ENCODE measurements around the gene NBAS.
"Not testable (repeated sequence)": the region's sequence is repeated elsewhere in the genome, so short reads cannot be mapped to it uniquely, and the experiment has no call there.

NBAS gene

GRCh38 chr2:15298770-15299169 lies 262.4 kb downstream of the NBAS start:
- DNase-seq, result no peak

- no peak for DNase-seq
Measured at GRCh38 chr2:15293262-15293937, 267.7 kb downstream of the NBAS start.

DNA sequence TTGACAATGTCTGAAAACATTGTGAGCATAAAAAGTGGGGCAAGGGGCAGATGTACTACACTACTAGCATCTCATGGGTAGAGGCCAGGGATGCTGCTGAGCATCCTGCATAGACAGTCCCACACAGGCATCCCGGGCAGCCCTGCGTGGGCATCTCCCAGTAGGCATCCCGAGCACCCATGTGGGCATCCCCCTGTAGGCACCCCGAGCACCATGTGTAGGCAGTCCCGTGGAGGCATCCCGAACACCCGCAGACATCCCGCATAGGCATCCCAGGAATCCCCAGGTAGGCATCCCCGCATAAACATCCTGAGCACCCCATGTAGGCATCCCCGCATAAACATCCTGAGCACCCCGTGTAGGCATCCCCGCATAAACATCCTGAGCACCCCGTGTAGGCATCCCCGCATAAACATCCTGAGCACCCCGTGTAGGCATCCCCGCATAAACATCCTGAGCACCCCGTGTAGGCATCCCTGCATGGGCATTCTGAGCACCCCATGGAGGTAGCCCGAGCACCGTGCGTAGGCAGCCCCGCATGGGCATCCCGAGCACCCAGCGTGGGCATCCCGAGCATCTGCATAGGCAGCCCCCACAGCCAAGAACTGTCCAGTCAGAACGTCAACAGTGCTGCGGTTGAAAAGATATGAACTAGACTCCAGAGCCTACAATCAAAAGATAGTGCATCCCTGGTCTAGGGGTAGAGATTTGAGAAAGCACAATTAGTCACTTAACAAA lies 273.5 kb downstream of the NBAS start:
- no peak for DNase-seq

DNA sequence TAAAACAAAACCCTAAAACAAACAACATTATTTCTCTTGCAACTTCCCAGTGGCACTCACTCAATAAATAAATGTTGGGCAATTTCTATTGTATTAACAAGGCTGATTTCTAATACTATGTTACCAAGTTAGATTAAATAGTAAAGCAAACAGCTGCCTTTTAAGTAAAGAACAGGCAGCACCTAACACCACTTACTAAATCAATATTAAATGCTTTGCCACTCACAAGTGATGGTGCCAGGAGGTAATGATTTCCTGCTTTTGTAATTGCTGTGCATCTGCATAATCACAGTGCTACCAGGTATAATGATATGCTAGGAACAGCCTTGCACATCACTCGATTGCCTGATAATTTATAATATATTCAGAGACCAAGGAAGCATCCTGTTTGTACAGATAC lies 276.5 kb downstream of the NBAS start:
- DNase-seq, result no peak

GRCh38 chr2:15281681-15282080 lies 279.5 kb downstream of the NBAS start:
- DNase-seq, result no peak

DNA sequence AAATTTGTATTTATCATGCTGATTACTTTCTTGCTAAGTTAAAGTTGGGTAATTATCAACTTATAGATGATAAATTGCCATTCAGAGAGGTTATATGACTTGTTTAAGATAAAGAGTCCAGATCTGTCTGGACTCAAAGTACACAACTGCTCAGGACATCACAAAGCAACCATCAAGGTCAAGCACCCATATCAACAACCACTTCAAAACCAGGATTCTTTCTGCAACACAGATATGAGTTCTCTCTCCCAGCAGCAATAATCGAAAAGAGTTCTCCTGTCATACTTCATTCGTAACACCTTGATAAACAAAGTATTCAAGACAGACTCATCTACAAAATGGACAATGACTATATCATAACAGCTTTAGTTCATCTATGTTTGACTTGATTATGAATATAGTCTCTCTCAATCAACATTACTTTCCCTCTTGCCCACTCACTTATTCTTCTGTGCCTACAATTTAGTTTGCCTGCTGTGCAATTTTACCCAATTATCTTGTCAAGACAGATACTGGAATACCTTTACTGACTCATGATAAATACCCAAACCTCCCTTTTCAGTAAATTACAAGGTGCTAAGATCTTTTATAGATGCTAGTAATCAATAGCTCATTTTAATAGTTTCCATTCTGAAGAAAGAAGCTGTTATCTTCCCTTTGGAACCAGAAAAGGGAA lies 281.8 kb downstream of the NBAS start:
- DNase-seq, result no peak

DNA sequence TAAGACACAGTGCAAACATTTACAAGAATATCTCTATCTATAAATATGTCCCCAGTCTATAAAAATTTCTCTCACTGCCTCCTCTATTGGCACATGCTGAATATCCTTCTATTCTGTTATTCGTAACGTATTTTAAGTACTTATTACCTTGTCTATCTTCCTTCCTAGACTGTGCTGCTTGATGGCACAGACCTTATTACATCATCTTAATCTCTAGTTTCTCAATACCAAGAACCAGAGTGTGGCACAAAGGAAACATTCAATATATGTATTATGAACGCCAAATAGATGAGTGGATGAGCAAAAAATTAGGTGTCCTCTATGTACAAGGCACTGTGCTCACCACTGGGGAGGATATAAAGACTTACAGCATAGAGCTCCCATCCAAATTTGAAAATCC lies 282.8 kb downstream of the NBAS start:
- DNase-seq, result no peak

DNA sequence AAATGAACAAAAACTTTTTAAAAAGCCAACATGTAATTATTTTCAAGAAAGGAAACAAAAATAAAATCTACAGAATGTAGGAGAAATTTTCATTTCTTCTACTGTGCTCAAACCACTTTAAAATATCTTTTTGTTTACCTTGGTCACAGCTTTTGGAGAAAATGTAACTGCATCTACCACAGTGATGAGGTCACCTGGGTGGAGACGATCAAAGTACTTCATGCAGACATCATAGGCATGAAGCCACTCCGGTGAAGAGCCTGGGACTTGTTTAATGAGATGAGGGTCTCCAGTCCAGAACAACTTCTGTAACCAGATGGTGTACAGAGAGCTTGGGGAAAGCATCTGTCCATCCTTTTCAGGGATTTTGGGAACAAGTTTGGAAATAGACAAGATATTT lies 285.8 kb downstream of the NBAS start:
- DNase-seq, result no peak

GRCh38 chr2:15273452-15273851 lies 287.7 kb downstream of the NBAS start:
- DNase-seq, result no peak

- no peak for DNase-seq
Measured at GRCh38 chr2:15272942-15273341, 288.2 kb downstream of the NBAS start.

DNA sequence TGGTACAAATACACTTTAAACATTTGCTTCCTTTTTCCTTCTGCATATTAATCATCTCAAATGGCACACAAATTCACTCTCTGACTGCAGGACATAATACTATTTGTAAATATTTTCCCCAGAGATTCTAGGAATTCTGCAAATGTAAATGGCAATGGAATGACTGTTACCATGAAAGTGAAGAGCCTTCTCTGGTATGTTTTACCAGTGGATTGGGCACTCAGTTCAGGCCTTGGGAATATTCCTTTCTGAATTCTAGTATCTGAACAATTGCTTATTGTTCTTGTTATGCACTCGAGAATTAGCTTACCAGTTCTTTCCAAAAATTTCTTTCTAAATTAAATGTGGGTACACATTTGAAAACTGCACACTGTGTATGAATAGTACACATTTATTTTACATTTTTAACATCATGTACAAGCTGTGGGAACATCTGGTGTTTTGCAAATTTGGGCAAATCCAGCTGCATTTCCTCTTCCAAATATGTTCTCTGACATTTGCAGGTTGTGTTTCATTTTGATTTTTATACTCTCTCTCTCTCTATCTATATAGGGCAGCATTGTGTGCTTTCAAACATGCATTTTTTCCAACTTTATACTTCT lies 289.1 kb downstream of the NBAS start:
- no peak for DNase-seq

- DNase-seq, result no peak
Measured at GRCh38 chr2:15271276-15271675, 289.9 kb downstream of the NBAS start.

- no peak for DNase-seq
Measured at GRCh38 chr2:15269043-15269442, 292.1 kb downstream of the NBAS start.

DNA sequence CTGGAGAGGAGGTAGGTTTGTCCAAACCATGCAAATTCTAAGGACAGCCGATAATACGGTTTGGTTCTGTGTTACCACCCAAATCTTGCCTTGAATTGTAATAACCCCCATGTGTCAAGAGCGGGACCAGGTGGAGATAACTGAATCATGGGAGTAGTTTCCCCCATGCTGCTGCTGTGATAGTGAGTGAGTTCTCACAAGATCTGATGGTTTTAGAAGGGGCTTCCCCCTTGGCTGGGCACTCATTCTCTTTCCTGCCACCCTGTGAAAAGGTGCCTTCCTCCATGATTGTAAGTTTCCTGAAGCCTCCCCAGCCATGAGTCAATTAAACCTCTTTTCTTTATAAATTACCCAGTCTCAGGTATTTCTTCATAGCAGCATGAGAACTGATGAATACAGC lies 295.2 kb downstream of the NBAS start:
- DNase-seq, result no peak

DNA sequence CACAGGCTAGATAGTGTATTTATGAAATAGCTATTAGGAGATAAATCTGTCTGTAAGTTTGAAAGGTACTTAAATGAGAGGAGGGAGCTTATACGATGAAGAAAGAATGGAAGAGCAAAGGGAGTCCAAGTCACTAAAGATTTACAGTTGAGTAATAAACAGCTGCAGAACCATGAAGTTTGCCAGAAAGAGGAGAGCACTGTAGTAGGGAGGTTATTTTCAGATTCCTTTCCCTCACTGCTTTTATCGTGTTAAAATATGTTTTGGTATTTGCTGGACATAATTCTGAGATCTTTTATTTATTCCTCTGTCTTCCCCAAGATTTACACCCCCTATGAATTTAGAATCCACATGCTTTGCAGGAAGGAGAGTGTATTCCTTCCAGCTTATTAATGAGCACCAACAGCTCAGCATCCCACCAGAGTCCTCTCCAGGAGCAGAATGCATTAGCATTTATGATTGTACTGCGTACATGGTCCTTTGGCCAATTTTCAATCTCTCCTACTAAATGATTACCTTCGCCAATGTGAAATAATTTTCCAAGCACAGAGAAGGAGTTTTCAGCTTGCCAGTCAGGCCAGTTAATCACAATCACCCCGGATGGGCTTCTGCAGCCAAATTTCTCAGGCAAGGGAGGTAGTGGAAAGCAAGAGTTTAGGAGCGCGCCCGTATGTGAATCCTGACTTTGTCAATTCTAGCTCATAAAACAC lies 297.0 kb downstream of the NBAS start:
- no peak for DNase-seq

DNA sequence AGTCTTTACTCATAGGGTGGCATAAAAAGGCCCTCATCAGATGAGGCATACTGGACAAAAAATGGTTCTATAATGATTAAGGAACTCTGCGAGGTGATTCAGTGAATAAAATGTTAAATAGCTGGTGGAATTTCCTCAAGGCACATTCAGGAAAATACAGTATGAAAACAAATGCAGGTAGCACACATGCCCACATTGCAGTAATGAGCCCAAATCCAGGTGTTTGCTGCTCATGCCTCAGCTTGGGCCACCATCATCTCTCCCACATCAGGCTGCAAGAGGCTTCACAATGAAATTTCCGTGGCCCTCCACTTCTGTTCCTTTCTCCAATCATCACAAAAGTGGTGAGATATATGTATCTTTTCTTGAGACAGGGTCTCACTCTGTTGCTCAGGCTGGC lies 298.3 kb downstream of the NBAS start:
- no peak for DNase-seq

- no peak for DNase-seq
Measured at GRCh38 chr2:15260835-15261234, 300.3 kb downstream of the NBAS start.

GRCh38 chr2:15260196-15260595 lies 300.9 kb downstream of the NBAS start:
- no peak for DNase-seq

GRCh38 chr2:15259356-15259756 lies 301.8 kb downstream of the NBAS start:
- no peak for DNase-seq

GRCh38 chr2:15258385-15258784 lies 302.7 kb downstream of the NBAS start:
- not testable (repeated sequence) for DNase-seq

GRCh38 chr2:15253835-15254286 lies 307.3 kb downstream of the NBAS start:
- DNase-seq, result no peak

DNA sequence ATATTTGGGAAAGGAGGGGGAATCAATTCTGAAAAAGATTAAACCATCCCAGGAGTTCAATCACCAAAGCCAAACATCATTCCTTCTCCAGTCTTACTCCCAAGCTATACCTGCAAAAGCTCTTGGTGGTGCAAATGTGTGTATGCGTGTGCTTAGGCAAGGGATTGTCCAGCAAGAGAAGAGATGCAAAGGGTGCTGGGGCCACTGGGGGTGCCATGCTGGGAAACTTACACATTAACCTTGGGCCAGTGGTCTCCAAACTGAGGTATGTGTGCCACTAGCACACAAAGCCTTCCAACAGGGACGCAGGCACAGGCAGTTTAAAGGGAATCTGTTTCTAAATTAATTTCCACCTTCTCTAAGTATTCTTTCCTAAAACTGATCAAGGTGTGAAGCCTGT lies 307.9 kb downstream of the NBAS start:
- no peak for DNase-seq

DNA sequence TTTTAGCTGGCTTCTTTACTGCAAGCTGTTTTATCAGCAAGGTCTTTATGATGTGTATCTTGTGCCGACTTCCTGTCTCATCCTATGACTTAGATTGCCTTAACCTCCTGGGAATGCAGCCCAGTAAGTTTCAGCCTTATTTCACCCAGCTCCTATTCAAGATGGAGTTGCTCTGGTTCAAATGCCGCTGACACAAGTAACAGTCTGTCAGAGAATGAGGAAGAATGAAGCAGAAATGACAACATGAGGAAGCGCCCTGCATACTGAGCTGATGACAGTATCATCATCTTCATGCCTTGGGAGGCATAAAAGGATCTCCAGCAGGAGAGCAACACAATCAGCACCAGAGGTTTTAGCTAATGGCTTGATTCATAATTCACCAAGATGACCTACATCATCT lies 309.4 kb downstream of the NBAS start:
- no peak for DNase-seq

Data from CD4-positive, alpha-beta T cell treated with Interleukin-12 subunit alpha and Interleukin-12 subunit beta, for 1 hour (primary cell).